Head of caudate nucleus (tissue), 42 donors: Measurements from ENCODE around the gene TENM3.
A peak's percentile ranks its signal among the peaks of the same experiment; 100 is the strongest.

Experiments used
- DNase-seq, 42 donors: peaks; one replicate each; pipeline versions ENCODE4 v3.0.0 to v3.0.0-alpha.2; 2020 to 2021; ENCODE audit warnings: mixed read lengths in 7 of 42
- intact Hi-C: fragments of 100-400 bp; cut with DNase I; formaldehyde crosslinking; loops from one replicate; pipeline ENCODE4 v1.15.0; 2022

Gene TENM3

GRCh38 chr4:182246401-182247205 is 3.4 kb downstream of the TENM3 start:
- intact Hi-C loops = no loop called here
- DNase-seq = peak; percentile 29 to 89 (median 67)

- DNase-seq = no peak
- intact Hi-C loops = no loop called here
Observed at GRCh38 chr4:182248295-182248694, 5.1 kb downstream of the TENM3 start.

DNA sequence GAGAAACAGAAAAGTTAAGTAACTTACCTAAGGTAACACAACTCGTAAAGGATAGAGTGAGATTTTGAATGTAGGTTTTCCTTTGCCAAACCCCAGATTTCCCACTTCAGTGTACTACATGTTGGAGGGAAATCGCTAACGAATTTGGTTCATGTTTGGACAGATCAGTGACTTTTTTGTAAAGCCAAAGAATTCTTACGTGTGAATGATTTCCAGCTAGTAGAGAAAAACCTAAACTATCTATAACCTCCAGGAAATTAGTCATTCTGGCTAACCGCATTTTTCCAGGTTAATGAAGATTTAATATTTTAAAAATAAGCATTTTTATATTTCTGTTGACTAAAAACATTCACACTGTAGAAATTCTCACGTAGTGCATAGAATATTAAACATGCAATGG is 7.2 kb downstream of the TENM3 start:
- intact Hi-C loops = no loop called here
- DNase-seq = no peak

DNA sequence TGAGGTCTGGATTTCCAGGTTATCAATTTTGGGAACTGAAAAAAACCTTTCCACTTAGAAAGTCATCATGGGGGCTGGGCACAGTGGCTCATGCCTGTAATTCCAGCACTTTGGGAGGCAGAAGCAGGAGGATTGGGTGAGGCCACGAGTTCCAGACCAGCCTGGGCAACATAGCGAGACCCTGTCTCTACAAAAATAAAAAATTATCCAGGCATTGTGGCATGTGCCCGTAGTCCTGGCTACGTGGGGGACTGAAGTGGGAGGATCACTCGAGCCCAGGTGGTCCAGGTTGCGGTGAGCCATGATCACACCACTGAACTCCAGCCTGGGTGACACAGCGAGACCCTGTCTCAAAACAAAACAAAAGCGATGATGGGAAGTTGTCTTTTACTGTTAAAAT is 7.9 kb downstream of the TENM3 start:
- intact Hi-C loops = no loop called here
- peak in 1 of 42 donors; percentile 30 for DNase-seq

DNA sequence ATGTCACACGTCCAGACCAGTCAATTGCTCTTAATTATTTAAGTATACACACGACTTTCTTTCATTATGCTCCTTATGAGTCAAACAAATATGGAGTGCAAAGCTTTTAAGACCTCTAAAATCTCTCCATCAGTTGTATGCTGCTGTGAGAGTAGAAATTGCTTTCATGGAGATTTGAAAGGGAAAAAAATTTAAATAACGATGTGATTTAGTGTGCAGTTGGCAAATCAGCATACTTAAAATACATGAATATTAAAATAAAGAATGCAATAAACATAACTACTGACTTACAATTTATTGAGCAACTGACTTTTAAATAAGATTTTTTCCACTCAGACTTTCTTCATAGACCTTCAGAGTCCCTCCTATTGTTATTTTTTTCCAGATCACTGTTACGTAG is 9.0 kb downstream of the TENM3 start:
- no peak for DNase-seq
- intact Hi-C loops = no loop called here

DNA sequence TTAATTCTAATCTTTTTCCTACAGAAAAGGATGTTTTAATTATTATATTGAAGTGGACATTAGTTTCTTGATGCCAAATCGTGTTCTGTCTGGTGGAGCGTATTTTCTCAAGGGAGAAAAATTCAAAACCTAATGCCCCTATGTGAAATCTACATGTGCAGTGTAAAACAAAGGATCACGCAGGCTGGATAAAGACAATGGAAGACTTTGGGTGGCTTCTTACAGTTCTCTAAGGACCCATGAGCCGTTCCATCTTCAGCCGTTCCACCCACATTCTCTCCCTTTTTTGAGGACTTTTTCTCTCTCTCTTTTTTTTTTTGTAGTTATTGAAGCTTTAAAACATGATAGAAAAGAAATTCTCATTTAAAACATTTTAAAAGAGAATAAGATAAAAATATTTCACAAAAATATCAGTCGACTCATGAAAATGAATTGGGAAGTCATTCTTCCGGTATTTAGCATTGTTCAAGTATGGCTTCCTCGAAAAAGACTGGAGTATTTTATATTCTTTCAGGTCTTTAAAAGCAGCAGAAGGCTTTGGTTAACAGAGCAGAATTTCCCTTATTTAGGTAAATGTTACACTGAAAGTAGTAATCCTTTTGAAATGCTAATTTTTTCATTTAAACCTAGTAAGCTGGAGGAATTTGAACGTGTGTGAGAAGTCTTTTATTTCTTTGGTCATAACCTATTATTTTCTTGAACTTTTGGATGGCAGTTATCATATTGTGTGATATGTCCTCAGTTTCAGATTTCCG is 11.0 kb downstream of the TENM3 start:
- intact Hi-C loops = no loop called here
- no peak for DNase-seq

DNA sequence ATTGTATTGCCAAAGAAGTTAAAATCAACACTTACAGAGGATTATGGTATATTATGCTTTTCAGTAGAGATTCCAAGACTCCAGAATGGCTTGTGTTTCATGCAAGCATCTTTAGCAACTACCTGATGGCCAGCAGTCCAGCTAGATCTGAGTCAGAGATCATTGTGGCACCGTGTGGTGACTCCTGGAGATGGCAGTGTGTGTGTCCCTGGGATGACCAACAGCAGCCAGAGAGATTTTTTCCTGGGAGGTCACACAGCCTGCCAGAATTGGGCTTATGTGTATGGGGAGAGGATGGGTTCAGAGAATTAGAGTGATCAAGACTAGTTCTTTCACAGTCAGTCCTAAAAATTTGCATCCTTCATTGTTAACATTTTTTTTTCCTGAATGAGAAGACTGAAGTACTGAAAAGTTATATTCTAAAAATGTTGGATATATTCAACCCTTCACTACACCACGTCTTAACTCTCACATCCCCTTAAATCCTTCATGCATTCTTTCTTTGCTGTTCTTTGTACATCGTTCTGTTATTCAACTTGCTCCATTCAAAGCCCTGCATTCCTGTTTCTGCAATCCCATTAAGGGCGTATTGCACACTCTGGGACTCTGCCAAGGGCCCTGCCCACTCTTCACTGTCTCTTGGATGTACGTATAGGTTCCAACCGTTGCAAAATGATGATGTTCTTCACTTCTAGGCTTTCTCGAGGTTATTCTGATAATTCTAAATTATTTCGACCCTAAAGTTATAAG is 12.4 kb downstream of the TENM3 start:
- DNase-seq = peak in 1 of 42 donors; percentile 14
- intact Hi-C loops = no loop called here

- DNase-seq = peak in 1 of 42 donors; percentile 8
- intact Hi-C loops = no loop called here
Observed at GRCh38 chr4:182257016-182257415, 13.8 kb downstream of the TENM3 start.

- intact Hi-C loops = no loop called here
- DNase-seq = peak in 1 of 42 donors; percentile 6
Observed at GRCh38 chr4:182257503-182257902, 14.3 kb downstream of the TENM3 start.

DNA sequence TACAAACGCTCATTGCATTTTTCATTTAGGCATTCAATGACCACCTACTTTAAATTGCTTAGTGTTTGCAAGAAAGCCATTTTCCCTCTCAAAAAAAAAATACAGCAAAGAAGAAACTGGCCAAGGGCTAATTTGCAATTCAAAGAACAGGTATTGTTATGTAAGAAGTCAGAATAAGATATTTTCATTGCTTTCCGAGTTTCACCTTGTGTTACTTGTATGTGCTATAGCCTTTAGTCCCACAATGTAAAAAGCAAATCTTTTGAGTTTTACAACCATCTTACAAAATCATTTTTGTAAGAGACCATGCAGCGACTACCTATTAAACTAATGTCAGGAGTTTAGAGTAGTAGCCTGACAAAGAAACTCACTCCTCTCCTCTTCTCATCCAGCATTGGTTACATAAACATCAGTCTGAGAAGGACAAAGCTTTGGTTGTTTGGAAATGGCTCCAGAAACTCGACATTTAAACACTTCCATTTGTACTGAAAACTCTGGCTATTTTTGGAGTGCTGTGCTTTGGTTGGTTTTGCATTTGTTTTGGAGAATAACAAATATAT is 15.3 kb downstream of the TENM3 start:
- intact Hi-C loops = no loop called here
- DNase-seq = no peak

DNA sequence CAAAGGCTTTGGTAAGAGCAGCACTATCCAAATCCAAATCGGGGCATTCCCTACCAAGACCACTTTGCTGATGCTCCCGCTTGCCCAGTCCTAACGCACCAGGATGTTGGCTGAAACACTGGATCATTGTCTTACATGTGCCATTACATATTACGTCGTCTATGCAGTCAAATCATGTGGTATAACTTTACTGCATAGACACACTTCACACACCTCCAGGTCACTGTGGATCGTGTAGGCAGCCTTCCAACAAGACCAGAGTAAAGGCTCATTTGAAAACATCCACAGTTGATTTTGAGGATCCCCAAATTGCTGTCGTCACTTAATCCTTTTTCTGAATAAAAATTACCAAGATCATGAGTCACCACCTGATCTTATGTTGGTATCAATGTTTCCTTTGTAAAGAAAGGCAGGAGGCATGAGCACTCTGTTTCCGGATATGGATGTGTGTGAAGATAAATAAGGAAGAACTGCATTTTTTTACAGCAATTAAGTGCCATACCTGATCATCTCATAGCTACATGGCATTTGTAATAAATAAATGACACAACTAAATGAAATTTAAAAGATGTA is 18.5 kb downstream of the TENM3 start:
- intact Hi-C loops = no loop called here
- peak in 1 of 42 donors; percentile 10 for DNase-seq

DNA sequence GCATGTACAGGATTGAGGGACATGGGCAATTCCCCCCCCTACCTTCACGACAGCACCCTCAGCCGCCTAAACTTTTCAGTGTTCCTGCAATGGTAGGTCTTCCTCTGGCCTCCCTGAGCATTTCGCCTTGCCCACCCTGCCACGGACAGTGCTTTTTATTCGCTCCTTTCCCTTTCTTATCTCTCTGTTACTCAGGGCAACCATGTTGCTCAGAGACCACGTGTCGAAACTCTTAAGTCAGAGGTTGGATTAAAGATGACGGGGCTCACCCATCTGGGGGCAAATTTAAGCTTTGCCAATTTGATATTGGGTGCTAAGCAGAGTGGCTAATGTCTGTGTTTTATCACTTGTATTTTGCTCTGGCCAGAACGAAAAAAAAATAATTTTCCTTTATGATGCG is 20.4 kb downstream of the TENM3 start:
- intact Hi-C loops = no loop called here
- DNase-seq = peak in 1 of 42 donors; percentile 5

DNA sequence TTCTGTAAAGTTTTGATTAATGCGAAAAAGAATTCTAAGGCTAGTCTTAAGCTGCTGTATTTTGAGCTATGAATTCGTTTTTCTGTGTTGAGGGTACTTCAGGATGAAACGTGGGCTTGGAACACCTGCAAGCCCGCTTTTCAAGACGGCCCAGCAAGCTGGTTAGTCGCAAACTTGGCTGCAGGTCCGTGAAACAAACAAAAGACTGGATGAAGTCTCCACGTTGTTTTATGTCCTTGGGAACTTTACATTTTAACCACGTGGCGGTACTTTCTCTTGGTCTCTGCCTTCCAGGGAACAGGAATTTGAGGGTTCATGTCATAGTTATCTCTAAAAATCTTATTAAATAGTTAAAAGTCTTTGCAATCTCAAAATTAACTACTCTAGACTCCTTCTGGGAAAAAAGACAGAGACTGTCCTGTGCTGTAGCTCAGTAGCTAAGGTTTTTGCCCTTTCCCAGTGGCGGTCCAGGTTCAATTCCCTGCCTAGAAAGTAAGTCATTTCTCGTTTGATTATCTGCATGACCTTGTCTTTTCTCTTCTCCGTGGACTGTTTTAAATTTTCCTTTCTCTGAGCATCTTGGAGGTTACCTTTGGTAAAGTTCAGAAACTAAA is 21.0 kb downstream of the TENM3 start:
- intact Hi-C loops = no loop called here
- peak in 1 of 42 donors; percentile 36 for DNase-seq

DNA sequence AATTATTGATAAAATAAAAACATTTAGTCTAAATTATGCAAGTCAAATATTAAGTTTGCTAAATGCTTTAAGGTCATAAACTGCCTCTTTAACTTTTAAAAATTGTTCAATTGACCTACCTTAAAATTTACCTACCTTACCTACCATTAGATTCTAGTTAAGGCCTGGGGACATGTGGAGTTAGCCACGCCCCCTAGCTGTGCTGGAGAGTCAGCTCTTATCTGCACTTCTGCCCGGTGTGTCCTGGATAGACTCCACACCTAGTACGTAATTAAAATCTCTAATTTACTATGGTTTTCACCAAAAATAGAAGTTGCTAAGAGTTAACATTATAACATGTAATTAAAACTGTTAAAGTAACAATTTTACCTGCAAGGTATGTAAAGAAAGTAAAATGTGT is 22.7 kb downstream of the TENM3 start:
- intact Hi-C loops = no loop called here
- peak in 1 of 42 donors; percentile 38 for DNase-seq

GRCh38 chr4:182267048-182267447 is 23.8 kb downstream of the TENM3 start:
- DNase-seq = no peak
- intact Hi-C loops = no loop called here

DNA sequence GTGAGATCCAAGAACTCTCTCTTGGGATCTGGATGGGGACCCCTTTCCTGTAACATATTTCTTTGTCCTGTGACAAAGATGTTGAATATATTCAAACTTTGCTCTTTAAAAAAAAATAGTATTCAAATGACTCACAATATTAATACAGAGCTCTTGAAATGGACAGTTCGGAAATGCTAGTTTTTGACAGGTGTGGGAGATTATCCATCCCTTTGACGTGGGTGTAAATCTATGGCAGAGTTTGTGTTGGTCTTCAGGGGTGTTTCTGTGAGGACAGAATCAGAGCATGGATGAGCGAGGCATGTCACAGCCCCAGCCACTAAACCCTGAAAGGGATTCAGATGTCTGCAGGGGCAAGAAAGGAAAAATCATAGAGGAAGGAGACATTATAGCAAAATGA is 25.8 kb downstream of the TENM3 start:
- intact Hi-C loops = no loop called here
- DNase-seq = peak in 1 of 42 donors; percentile 2

- intact Hi-C loops = no loop called here
- DNase-seq = no peak
Observed at GRCh38 chr4:182271731-182272130, 28.5 kb downstream of the TENM3 start.

DNA sequence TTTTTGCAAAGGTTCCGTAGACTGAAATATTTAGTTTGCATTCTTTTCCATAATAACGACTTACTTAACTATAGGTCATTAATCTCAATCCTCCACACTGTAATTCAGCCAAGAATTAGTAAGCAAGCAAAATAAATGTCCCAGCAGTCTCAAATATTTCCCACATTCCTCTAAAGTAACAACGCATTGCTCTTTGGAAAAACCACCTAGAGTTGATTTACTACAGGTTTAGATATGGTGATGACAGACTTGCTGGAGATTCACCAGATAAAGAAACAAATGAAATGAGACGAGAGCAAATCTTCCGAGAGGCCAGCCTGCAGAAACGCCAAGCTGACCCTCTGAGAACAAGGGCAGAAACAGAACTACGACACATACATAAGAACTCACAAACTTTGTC is 28.9 kb downstream of the TENM3 start:
- DNase-seq = peak in 1 of 42 donors; percentile 9
- intact Hi-C loops = no loop called here
